HepG2 (cell line): ENCODE data around the gene RDH12. TPM values are rescaled to one million over a fixed set of nuclear protein-coding genes. Genes with fewer than 3 reads are reported as not detected.

Source experiments
- ATAC-seq: fragments of 200-7000 bp; cut with Tn5 transposase; 3 replicates; pipeline ENCODE4 v1.9.1; 2020; ENCODE audit warnings: mild to moderate bottlenecking, moderate library complexity
- BruUV-seq: library from RNA; stranded (reverse); fragments of 400-500 nt; replicated peaks from 2 replicates; lab custom pipeline; 2021; lab: Mats Ljungman, UMichigan
- CTCF ChIA-PET: fragments of 300-600 bp; formaldehyde crosslinking; extraction: SDS; loops from one replicate; lab custom pipeline; 2021; ENCODE audit warnings: low total read pairs, inconsistent platforms, low intra/inter-chr PET ratio; lab: Yijun Ruan, JAX
- POLR2A ChIA-PET: fragments of 350-600 bp; sonication (Branson Sonifier 250); formaldehyde crosslinking; loops from one replicate; lab custom pipeline; 2020; ENCODE audit warnings: antibody characterized with exemption, inconsistent platforms; lab: Yijun Ruan, JAX
- DNase-seq: peaks from one replicate; pipeline ENCODE4 v3.0.0-alpha.2; 2015; ENCODE audit warnings: low spot score
- FAIRE-seq: peaks from 3 replicates; lab custom pipeline; 2011; peaks lifted over from hg19 to GRCh38; lab: Jason Lieb, UNC
- H2AFZ ChIP-seq: one replicate; pipeline ENCODE4 v1.6.1; 2011; ENCODE audit warnings: low read length, inconsistent platforms
- H3K27ac ChIP-seq: fragments of 300-600 bp; 3 replicates; pipeline ENCODE4 v1.8.0; 2011; ENCODE audit warnings: mixed run types, mild to moderate bottlenecking, mixed read lengths, low read length, inconsistent platforms; ENCODE audit not compliant: insufficient read depth; ENCODE audit errors: extremely low read length
- H3K27me3 ChIP-seq, 2 experiments: fragments of 200-600 bp in 1 of 2; 2 replicates in 1 of 2; 3 replicates in 1 of 2; pipeline versions ENCODE4 v1.6.0 to v1.8.0; 2011; ENCODE audit warnings: low read length in 2 of 2, mild to moderate bottlenecking in 2 of 2, moderate library complexity in 2 of 2, inconsistent platforms in 1 of 2; ENCODE audit not compliant: insufficient read depth in 2 of 2, control insufficient read depth in 1 of 2
- H3K36me3 ChIP-seq, 2 experiments: fragments of 200-600 bp in 1 of 2; replicated peaks in 1 of 2; 2 replicates in 1 of 2; 3 replicates in 1 of 2; pipeline versions ENCODE4 v1.5.1 to v1.8.0; 2011; ENCODE audit warnings: low read length in 2 of 2, inconsistent platforms in 1 of 2; ENCODE audit not compliant: insufficient read depth in 2 of 2, control insufficient read depth in 1 of 2
- H3K4me1 ChIP-seq: 2 replicates; pipeline ENCODE4 v1.5.1; 2012; ENCODE audit warnings: low read length, inconsistent platforms; ENCODE audit not compliant: insufficient read depth
- H3K4me2 ChIP-seq: 2 replicates; pipeline ENCODE4 v1.6.0; 2011; ENCODE audit warnings: low read depth, low read length, inconsistent platforms
- H3K4me3 ChIP-seq, 3 experiments: fragments of 200-600 bp in 1 of 3; sonication (generic), shearing (Covaris generic) in 1 of 3; replicated peaks in 1 of 3; 2 replicates each; pipeline ENCODE4 v1.5.1; 2011 to 2016; ENCODE audit warnings: low read length in 3 of 3, inconsistent platforms in 2 of 3, low read depth in 2 of 3, mild to moderate bottlenecking in 2 of 3, control low read depth in 1 of 3, mixed read lengths in 1 of 3; ENCODE audit not compliant: insufficient read depth in 1 of 3
- H3K79me2 ChIP-seq: one replicate; pipeline ENCODE4 v1.6.1; 2011; ENCODE audit warnings: low read length, inconsistent platforms; ENCODE audit not compliant: insufficient read depth
- H3K9ac ChIP-seq: 2 replicates; pipeline ENCODE4 v1.6.0; 2011; ENCODE audit warnings: mild to moderate bottlenecking, low read depth, low read length, inconsistent platforms; ENCODE audit not compliant: insufficient read depth
- H3K9me3 ChIP-seq: 2 replicates; pipeline ENCODE4 v1.5.1; 2012; ENCODE audit warnings: mild to moderate bottlenecking, low read length
- H4K20me1 ChIP-seq: 2 replicates; pipeline ENCODE4 v1.6.0; 2011; ENCODE audit warnings: inconsistent platforms, mild to moderate bottlenecking, low read length, moderate library complexity; ENCODE audit not compliant: insufficient read depth
- RAD51 ChIP-seq: fragments of 450-650 bp; IDR thresholded peaks from 2 replicates; pipeline ENCODE4 v1.6.1; 2016; ENCODE audit warnings: borderline replicate concordance
- SIX1 ChIP-seq: sonication (generic); formaldehyde crosslinking; IDR thresholded peaks from 2 replicates; pipeline ENCODE4 v1.4.0; 2020; ENCODE audit warnings: missing genetic modification reagents, borderline replicate concordance
- TRAFD1 ChIP-seq: sonication (generic); formaldehyde crosslinking; IDR thresholded peaks from 2 replicates; pipeline ENCODE4 v1.5.1; 2020; ENCODE audit warnings: missing genetic modification reagents, mild to moderate bottlenecking, borderline replicate concordance
- ZNF530 ChIP-seq: sonication (generic); formaldehyde crosslinking; IDR thresholded peaks from 2 replicates; pipeline ENCODE4 v1.5.0; 2020; ENCODE audit warnings: low read depth, mild to moderate bottlenecking, missing genetic modification reagents
- WGBS: methylation state at CpG from one replicate; pipeline ENCODE4 v1.1.6; 2017; ENCODE audit warnings: low lambda C conversion rate; 5-methylcytosine and 5-hydroxymethylcytosine counted together
- in situ Hi-C: cut with HindIII; loops from 2 replicates; pipeline ENCODE4 v1.10.0; 2017; ENCODE audit warnings: low pct_unique_long_range_greater_than_20kb; ENCODE audit not compliant: extremely low pct_ligation_motif_present
- intact Hi-C: fragments of 100-400 bp; cut with micrococcal nuclease; formaldehyde crosslinking; loops from one replicate; pipeline ENCODE4 v1.10.0; 2022; ENCODE audit not compliant: unreplicated experiment
- polyA plus RNA-seq, 8 experiments: library from polyadenylated mRNA; depleted of rRNA in 3 of 8; stranded (reverse) in 7 of 8; unstranded in 1 of 8; fragments of >200 nt; fragmentation: Illumina TruSeq in 4 of 8; extraction: Trizol in 4 of 8; gene quantifications; 2 replicates each; pipeline versions ENCODE4 v1.2.1 to v1.2.3, GENCODE V29; 2011 to 2016; ENCODE audit warnings: low read depth in 4 of 8, missing spikeins in 1 of 8, mixed read lengths in 1 of 8; ENCODE audit not compliant: insufficient read depth in 1 of 8
- small RNA-seq, 3 experiments: library from RNA; depleted of rRNA; stranded (forward); fragments of <200 nt; gene quantifications; one replicate each; pipeline ENCODE3, GENCODE V24; 2012; ENCODE audit warnings: low read depth in 2 of 3, low replicate concordance in 1 of 3; ENCODE audit not compliant: insufficient read length in 3 of 3, insufficient read depth in 2 of 3
- total RNA-seq, 5 experiments: library from RNA; depleted of rRNA; stranded (reverse); fragments of >200 nt; fragmentation: Illumina TruSeq; extraction: Trizol; gene quantifications; 2 replicates each; pipeline ENCODE4 v1.2.3, GENCODE V29; 2016; ENCODE audit warnings: low read depth in 1 of 5

Gene RDH12
- total and polyA plus RNA-seq, 2 of the 13 experiments (the other 11 are each of a cell fraction or from before 2014, with no cell fraction given) = 1.6 to 2.1 TPM

GRCh38 chr14:67778792-67779191 is 77.1 kb downstream of the RDH12 start (continued):
- TF ChIP-seq TRAFD1 = no peak

- WGBS = 33% methylated on average over 3 of the region's 3 CpGs
- Histone ChIP-seq H3K4me1 (peaks cover 21% of the 10 kb centered on the region), H3K4me2 (no peak overlapping the region), H4K20me1 (no peaks in the 10 kb centered on the region), H3K27ac (no peak overlapping the region), H2AFZ (no peak overlapping the region), H3K27me3 (no peaks in the 10 kb centered on the region), H3K4me3 (no peak overlapping the region), H3K9me3 (no peaks in the 10 kb centered on the region), H3K9ac (no peak overlapping the region), H3K79me2 (no peaks in the 10 kb centered on the region), H3K36me3 (peaks cover 29 to 67% of the 10 kb centered on the region in 2 experiments)
- ATAC-seq (no peak), FAIRE-seq (no peak), DNase-seq (no peak)
- ChIA-PET CTCF (no interaction called here), POLR2A (no interaction called here)
- no TSS peak for BruUV-seq
- no peak for TF ChIP-seq RAD51
- TF ChIP-seq ZNF530 (CRISPR knock-in tag) = no peak
- TF ChIP-seq SIX1 (CRISPR knock-in tag) = no peak
- intact Hi-C loops = no loop called here
- in situ Hi-C loops = no loop called here
Measured at GRCh38 chr14:67782090-67782489, 80.4 kb downstream of the RDH12 start.

Small RNA genes lying within 50 kb of the gene (small RNA-seq; reads per million reads assigned to genes)
- gene AL049779.3 = 0 reads per million in 3 experiments
- gene RN7SL369P = 0 reads per million in 3 experiments
- gene RNA5SP386 = 0 reads per million in 3 experiments

Other genes starting within 250 kb of the RDH12 start
- gene TMEM229B, start 213.2 kb upstream of the RDH12 start, total RNA-seq (2016; rRNA removed; fragmentation: Illumina TruSeq; extraction: Trizol) = 0.93 and 1.1 TPM in 2 replicates
- gene TMEM229B, start 213.2 kb upstream of the RDH12 start, polyA plus RNA-seq (2011; rRNA removed) = 0.69 and 1.6 TPM in 2 replicates
- gene PLEKHH1, start 168.6 kb upstream of the RDH12 start, total RNA-seq (2016; rRNA removed; fragmentation: Illumina TruSeq; extraction: Trizol) = 4.8 and 8.6 TPM in 2 replicates
- 15.4 and 15.8 TPM in 2 replicates for gene PLEKHH1, start 168.6 kb upstream of the RDH12 start, polyA plus RNA-seq (2011; rRNA removed)
- gene PIGH, start 101.6 kb upstream of the RDH12 start, total RNA-seq (2016; rRNA removed; fragmentation: Illumina TruSeq; extraction: Trizol) = 18.7 and 30.0 TPM in 2 replicates
- 43.5 and 53.6 TPM in 2 replicates for gene PIGH, start 101.6 kb upstream of the RDH12 start, polyA plus RNA-seq (2011; rRNA removed)
- gene ARG2, start 82.0 kb upstream of the RDH12 start, total RNA-seq (2016; rRNA removed; fragmentation: Illumina TruSeq; extraction: Trizol) = 37.5 and 59.7 TPM in 2 replicates
- gene ARG2, start 82.0 kb upstream of the RDH12 start, polyA plus RNA-seq (2011; rRNA removed) = 71.2 and 73.6 TPM in 2 replicates
- gene VTI1B, start 27.3 kb upstream of the RDH12 start, total RNA-seq (2016; rRNA removed; fragmentation: Illumina TruSeq; extraction: Trizol) = 93.4 and 103 TPM in 2 replicates
- 26.1 and 39.0 TPM in 2 replicates for gene VTI1B, start 27.3 kb upstream of the RDH12 start, polyA plus RNA-seq (2011; rRNA removed)
- 51.5 and 106 TPM in 2 replicates for gene RDH11, start 6.1 kb upstream of the RDH12 start, total RNA-seq (2016; rRNA removed; fragmentation: Illumina TruSeq; extraction: Trizol)
- 131 and 167 TPM in 2 replicates for gene RDH11, start 6.1 kb upstream of the RDH12 start, polyA plus RNA-seq (2011; rRNA removed)
- gene ZFYVE26, start 114.7 kb downstream of the RDH12 start, total RNA-seq (2016; rRNA removed; fragmentation: Illumina TruSeq; extraction: Trizol) = 16.4 and 18.0 TPM in 2 replicates
- gene ZFYVE26, start 114.7 kb downstream of the RDH12 start, polyA plus RNA-seq (2011; rRNA removed) = 12.4 and 13.6 TPM in 2 replicates
- gene RAD51B, start 117.9 kb downstream of the RDH12 start, total RNA-seq (2016; rRNA removed; fragmentation: Illumina TruSeq; extraction: Trizol) = 7.0 and 9.5 TPM in 2 replicates
- gene RAD51B, start 117.9 kb downstream of the RDH12 start, polyA plus RNA-seq (2011; rRNA removed) = 5.1 and 7.0 TPM in 2 replicates